ENCODE results near the gene RNF150.

- no peak for TF ChIP-seq GATA3 (IDR thresholded peaks at IDR 0.05; ENCODE audit: low read depth, low read length)
- no peak for TF ChIP-seq GATA2 (IDR thresholded peaks at IDR 0.05; ENCODE audit: low read depth, low read length)
These were observed 226.0 kb downstream of the RNF150 start for GRCh38 chr4:140906993-140907962.

Measured in SH-SY5Y (cell line).